ENCODE data around the gene VPS52. TPM values are rescaled to one million over a fixed set of nuclear protein-coding genes. Genes with fewer than 3 reads are reported as not detected.
A peak's percentile ranks its signal among the peaks of the same experiment; 100 is the strongest.

VPS52 gene
- total RNA-seq, 1 experiment from 2014 or later, result 47.1 TPM

GRCh38 chr6:33236852-33237251 lies 34.8 kb downstream of the VPS52 start:
- peaks cover 69% of the 10 kb centered on the region for H3K27me3 Mint-ChIP-seq (ENCODE audit: low read depth)
- DNase-seq, result no peak
- no peaks in the 10 kb centered on the region for H3K9me3 Mint-ChIP-seq
- no peak overlapping the region for H4K91ac ChIP-seq (ENCODE audit: insufficient read length, low read depth, low read length)
- H3K36me3 Mint-ChIP-seq (ENCODE audit: insufficient read depth in 1 of 3, low read depth in 3 of 3), result no peaks in the 10 kb centered on the region
- no peak overlapping the region for H2BK5ac ChIP-seq (ENCODE audit: insufficient read length, low read length)
- no peak overlapping the region for H3K27ac ChIP-seq (ENCODE audit: insufficient read length, low read depth, low read length)
- no peak overlapping the region for H3K56ac ChIP-seq (ENCODE audit: insufficient read length, low read depth, low read length)
- H3K4me1 Mint-ChIP-seq, result peaks cover 11% of the 10 kb centered on the region in 2 experiments
- no CpG with 5 or more reads among the region's 6 CpGs for WGBS (ENCODE audit: extremely low coverage, insufficient read length, low lambda C conversion rate)
- no peak overlapping the region for H3T11ph ChIP-seq (ENCODE audit: low read length)
- H4K5ac ChIP-seq (ENCODE audit: insufficient read length, low read depth, low read length), result no peak overlapping the region
- no peak overlapping the region for H4K8ac ChIP-seq (replicated peaks; ENCODE audit: insufficient read length, low read depth, low read length)
- H3K23ac ChIP-seq (ENCODE audit: insufficient read length, low read depth, low read length), result no peak overlapping the region
- H3K4me3 Mint-ChIP-seq, result no peak overlapping the region
- TF ChIP-seq, protein P1, sequence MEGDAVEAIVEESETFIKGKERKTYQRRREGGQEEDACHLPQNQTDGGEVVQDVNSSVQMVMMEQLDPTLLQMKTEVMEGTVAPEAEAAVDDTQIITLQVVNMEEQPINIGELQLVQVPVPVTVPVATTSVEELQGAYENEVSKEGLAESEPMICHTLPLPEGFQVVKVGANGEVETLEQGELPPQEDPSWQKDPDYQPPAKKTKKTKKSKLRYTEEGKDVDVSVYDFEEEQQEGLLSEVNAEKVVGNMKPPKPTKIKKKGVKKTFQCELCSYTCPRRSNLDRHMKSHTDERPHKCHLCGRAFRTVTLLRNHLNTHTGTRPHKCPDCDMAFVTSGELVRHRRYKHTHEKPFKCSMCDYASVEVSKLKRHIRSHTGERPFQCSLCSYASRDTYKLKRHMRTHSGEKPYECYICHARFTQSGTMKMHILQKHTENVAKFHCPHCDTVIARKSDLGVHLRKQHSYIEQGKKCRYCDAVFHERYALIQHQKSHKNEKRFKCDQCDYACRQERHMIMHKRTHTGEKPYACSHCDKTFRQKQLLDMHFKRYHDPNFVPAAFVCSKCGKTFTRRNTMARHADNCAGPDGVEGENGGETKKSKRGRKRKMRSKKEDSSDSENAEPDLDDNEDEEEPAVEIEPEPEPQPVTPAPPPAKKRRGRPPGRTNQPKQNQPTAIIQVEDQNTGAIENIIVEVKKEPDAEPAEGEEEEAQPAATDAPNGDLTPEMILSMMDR (conservative IDR thresholded peaks at IDR 0.05), result no peak
- peak overlapping the region in 1 of 3 experiments; percentile 52; a peak in 1 of 7 replicates for H3K27ac Mint-ChIP-seq
- H3K27me3 ChIP-seq (ENCODE audit: insufficient read depth, low read length), result no peaks in the 10 kb centered on the region
- H3K4me1 ChIP-seq (ENCODE audit: insufficient read depth, low read length), result peaks cover 3% of the 10 kb centered on the region; the same call in 1 of the 2 replicates
- no peaks in the 10 kb centered on the region for H3K23me2 ChIP-seq (ENCODE audit: insufficient read length, low read depth, low read length, poor library complexity, severe bottlenecking)
- H3K4ac ChIP-seq (ENCODE audit: low read depth, low read length), result no peak overlapping the region
- no peak overlapping the region for H2BK20ac ChIP-seq (ENCODE audit: low read depth, low read length, poor library complexity, severe bottlenecking)
- no peaks in the 10 kb centered on the region for H4K20me1 ChIP-seq (ENCODE audit: control insufficient read depth, insufficient read depth, insufficient read length)
- H3K14ac ChIP-seq (ENCODE audit: insufficient read depth, low read length), result no peak overlapping the region
- no peak overlapping the region for H2AFZ ChIP-seq (ENCODE audit: low read length)
- H2AK5ac ChIP-seq (ENCODE audit: insufficient read length, low read length), result no peak overlapping the region
- H2BK15ac ChIP-seq (ENCODE audit: low read depth, low read length), result no peak overlapping the region
- no peak overlapping the region for H2BK120ac ChIP-seq (ENCODE audit: low read depth, low read length, poor library complexity, severe bottlenecking)
- no peaks in the 10 kb centered on the region for H3K9me3 ChIP-seq (ENCODE audit: control insufficient read depth, low read depth, low read length)
- no peak overlapping the region for H3K9ac ChIP-seq (ENCODE audit: extremely low read depth, insufficient read length, low read length)
- no peak overlapping the region for H3K4me2 ChIP-seq (ENCODE audit: insufficient read depth, insufficient read length, low read length)
- H3K79me2 ChIP-seq (ENCODE audit: insufficient read depth, low read length), result no peaks in the 10 kb centered on the region
- H3K18ac ChIP-seq (ENCODE audit: insufficient read length, low read depth, low read length), result no peak overlapping the region
- no peak overlapping the region for H2BK12ac ChIP-seq (ENCODE audit: insufficient read length, low read depth, low read length)
- no peaks in the 10 kb centered on the region for H3K79me1 ChIP-seq (ENCODE audit: insufficient read depth, low read depth, low read length, poor library complexity, severe bottlenecking)
